A673 (cell line): ENCODE measurements around the gene KHDRBS1. TPM values are rescaled to one million over a fixed set of nuclear protein-coding genes. Genes with fewer than 3 reads are reported as not detected.
A peak's percentile ranks its signal among the peaks of the same experiment; 100 is the strongest.

Source experiments
- BruUV-seq: library from RNA; stranded (reverse); fragments of 400-500 nt; replicated peaks from 2 replicates; lab custom pipeline; 2021; lab: Mats Ljungman, UMichigan
- CTCF ChIA-PET: fragments of 300-600 bp; sonication (Branson Sonifier 250); formaldehyde crosslinking; loops from one replicate; lab custom pipeline; 2022; ENCODE audit warnings: antibody characterized with exemption; lab: Charles Lee
- POLR2A ChIA-PET: fragments of 300-600 bp; sonication (Branson Sonifier 250); formaldehyde crosslinking; loops from one replicate; lab custom pipeline; 2022; ENCODE audit warnings: antibody characterized with exemption; ENCODE audit not compliant: low non-redundant PET; lab: Charles Lee
- DNase-seq: peaks from one replicate; pipeline ENCODE4 v3.0.0-alpha.2; 2015; ENCODE audit warnings: low spot score
- H3K27ac ChIP-seq: fragments of 200-600 bp; sonication (generic); 2 replicates; pipeline ENCODE4 v1.5.1; 2016; ENCODE audit warnings: mixed run types, low read depth, mild to moderate bottlenecking, mixed read lengths, antibody characterized with exemption, low read length; ENCODE audit not compliant: poor library complexity, severe bottlenecking
- H3K27me3 ChIP-seq: fragments of 200-600 bp; sonication (generic); replicated peaks from 2 replicates; pipeline ENCODE4 v1.6.1; 2017; ENCODE audit warnings: mixed run types, low read depth, mild to moderate bottlenecking, mixed read lengths, antibody characterized with exemption, low read length; ENCODE audit not compliant: insufficient read depth, poor library complexity
- H3K36me3 ChIP-seq: fragments of 200-600 bp; sonication (generic); 2 replicates; pipeline ENCODE4 v1.6.1; 2016; ENCODE audit warnings: mixed run types, mild to moderate bottlenecking, mixed read lengths, antibody characterized with exemption, low read length; ENCODE audit not compliant: insufficient read depth, poor library complexity, severe bottlenecking
- H3K4me1 ChIP-seq: fragments of 200-600 bp; sonication (generic); 2 replicates; pipeline ENCODE4 v1.6.1; 2017; ENCODE audit warnings: mixed run types, mild to moderate bottlenecking, mixed read lengths, antibody characterized with exemption, low read length; ENCODE audit not compliant: insufficient read depth, poor library complexity, severe bottlenecking
- H3K4me3 ChIP-seq: fragments of 200-600 bp; sonication (generic); 2 replicates; pipeline ENCODE4 v1.5.1; 2016; ENCODE audit warnings: low read depth, mixed run types, mild to moderate bottlenecking, mixed read lengths, low read length; ENCODE audit not compliant: poor library complexity, severe bottlenecking
- H3K9me3 ChIP-seq: fragments of 200-600 bp; sonication (generic); 2 replicates; pipeline ENCODE4 v1.6.1; 2016; ENCODE audit warnings: mixed run types, low read depth, mild to moderate bottlenecking, mixed read lengths, antibody characterized with exemption, low read length; ENCODE audit not compliant: poor library complexity, severe bottlenecking
- EZH2 ChIP-seq: fragments of 200-600 bp; sonication (generic); IDR thresholded peaks from 2 replicates; pipeline ENCODE4 v1.6.1; 2017; ENCODE audit warnings: borderline replicate concordance, low read depth, mild to moderate bottlenecking, mixed read lengths, antibody characterized with exemption, low read length; ENCODE audit not compliant: poor library complexity, severe bottlenecking
- intact Hi-C: fragments of 100-400 bp; cut with micrococcal nuclease; formaldehyde crosslinking; loops from one replicate; pipeline ENCODE4 v1.10.0; 2022; ENCODE audit not compliant: unreplicated experiment
- total RNA-seq: library from RNA; stranded (reverse); gene quantifications from 2 replicates; pipeline ENCODE4 v1.2.3, GENCODE V29; 2021
- TF ChIP-seq, protein P1 (sequence below): fragments of 300-800, 200-600 bp; sonication (generic); conservative IDR thresholded peaks from 2 replicates; pipeline ENCODE4 v1.5.1; 2017; ENCODE audit warnings: low read depth, mild to moderate bottlenecking, antibody characterized with exemption, low read length, moderate library complexity, mixed read lengths

The KHDRBS1 gene
- total RNA-seq, 1 experiment from 2014 or later = 226 TPM

DNA sequence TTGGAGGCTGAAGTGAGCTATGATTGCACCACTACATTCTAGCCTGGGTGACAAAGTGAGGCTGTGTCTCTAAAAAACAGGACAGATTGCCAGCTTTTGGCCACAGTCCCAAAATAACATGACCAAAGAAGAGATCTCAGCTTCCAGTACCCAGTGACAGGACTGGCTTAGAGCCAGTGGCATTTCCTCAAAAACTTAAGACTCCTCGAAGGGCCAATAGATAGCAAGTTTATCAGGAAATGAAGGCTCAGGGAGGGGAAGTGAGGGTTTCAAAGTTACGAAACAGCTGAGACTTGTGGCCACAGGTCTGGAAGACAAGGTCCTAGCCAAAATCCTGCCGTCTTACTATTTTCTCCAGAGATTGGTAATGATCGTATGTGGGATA lies 52.8 kb downstream of the KHDRBS1 start:
- Histone ChIP-seq H3K27me3 (no peaks in the 10 kb centered on the region), H3K9me3 (no peaks in the 10 kb centered on the region), H3K4me1 (peaks cover 45% of the 10 kb centered on the region), H3K36me3 (peaks cover 1% of the 10 kb centered on the region), H3K4me3 (no peak overlapping the region), H3K27ac (peak overlapping the region; percentile 59)
- BruUV-seq = TSS peak; percentile 19
- POLR2A ChIA-PET = interaction anchor here (0.5 to 0.7 kb wide), 2 partner anchors 10 to 63 kb away, joined by 3 to 5 read pairs; no protein-coding TSS in a partner anchor
- DNase-seq = peak; percentile 99
- TF ChIP-seq EZH2 = no peak
- TF ChIP-seq, protein P1, sequence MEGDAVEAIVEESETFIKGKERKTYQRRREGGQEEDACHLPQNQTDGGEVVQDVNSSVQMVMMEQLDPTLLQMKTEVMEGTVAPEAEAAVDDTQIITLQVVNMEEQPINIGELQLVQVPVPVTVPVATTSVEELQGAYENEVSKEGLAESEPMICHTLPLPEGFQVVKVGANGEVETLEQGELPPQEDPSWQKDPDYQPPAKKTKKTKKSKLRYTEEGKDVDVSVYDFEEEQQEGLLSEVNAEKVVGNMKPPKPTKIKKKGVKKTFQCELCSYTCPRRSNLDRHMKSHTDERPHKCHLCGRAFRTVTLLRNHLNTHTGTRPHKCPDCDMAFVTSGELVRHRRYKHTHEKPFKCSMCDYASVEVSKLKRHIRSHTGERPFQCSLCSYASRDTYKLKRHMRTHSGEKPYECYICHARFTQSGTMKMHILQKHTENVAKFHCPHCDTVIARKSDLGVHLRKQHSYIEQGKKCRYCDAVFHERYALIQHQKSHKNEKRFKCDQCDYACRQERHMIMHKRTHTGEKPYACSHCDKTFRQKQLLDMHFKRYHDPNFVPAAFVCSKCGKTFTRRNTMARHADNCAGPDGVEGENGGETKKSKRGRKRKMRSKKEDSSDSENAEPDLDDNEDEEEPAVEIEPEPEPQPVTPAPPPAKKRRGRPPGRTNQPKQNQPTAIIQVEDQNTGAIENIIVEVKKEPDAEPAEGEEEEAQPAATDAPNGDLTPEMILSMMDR = no peak
- intact Hi-C loops = loop anchor here (10.0 kb wide), 1 partner anchor 102 kb away; no protein-coding TSS in a partner anchor
- CTCF ChIA-PET = no interaction called here

DNA sequence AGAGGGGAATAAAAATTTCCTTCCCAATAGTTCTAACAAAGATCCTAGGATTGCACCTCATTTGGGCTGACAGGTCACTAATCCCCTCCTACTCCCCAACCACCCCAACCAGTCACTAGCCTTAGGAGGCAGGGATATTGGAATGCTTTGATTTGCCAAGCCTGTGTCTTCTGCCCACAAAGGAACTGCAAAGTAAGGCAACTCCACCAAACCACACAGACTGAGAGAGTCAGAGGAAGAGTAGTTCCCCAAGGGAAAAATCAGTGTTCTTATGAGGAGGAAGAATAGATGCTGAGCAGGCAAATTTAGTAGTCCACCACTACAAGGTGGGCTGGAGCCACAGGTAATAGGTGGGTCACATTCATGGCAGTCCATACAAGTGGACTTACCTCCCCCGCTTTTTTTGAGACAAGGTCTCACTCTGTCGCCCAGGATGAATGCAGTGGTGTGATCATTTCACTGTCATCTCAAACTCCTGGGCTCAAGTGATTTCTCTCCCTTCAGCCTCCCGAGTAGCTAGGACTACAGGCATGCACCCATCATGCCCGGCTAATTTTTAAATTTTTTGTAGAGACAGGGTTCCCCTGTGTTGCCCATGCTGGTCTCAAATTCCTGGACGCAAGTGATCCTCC lies 55.4 kb downstream of the KHDRBS1 start:
- intact Hi-C loops = loop anchor here (10.0 kb wide), 1 partner anchor 104 kb away; no protein-coding TSS in a partner anchor
- H3K4me3 ChIP-seq = no peak overlapping the region
- TF ChIP-seq EZH2 = no peak
- TF ChIP-seq, protein P1 = no peak
- peaks cover 36% of the 10 kb centered on the region for H3K4me1 ChIP-seq
- DNase-seq = no peak
- no peaks in the 10 kb centered on the region for H3K27me3 ChIP-seq
- POLR2A ChIA-PET = no interaction called here
- no peak overlapping the region for H3K27ac ChIP-seq
- H3K9me3 ChIP-seq = no peaks in the 10 kb centered on the region
- BruUV-seq = no TSS peak
- CTCF ChIA-PET = no interaction called here
- H3K36me3 ChIP-seq = no peaks in the 10 kb centered on the region

DNA sequence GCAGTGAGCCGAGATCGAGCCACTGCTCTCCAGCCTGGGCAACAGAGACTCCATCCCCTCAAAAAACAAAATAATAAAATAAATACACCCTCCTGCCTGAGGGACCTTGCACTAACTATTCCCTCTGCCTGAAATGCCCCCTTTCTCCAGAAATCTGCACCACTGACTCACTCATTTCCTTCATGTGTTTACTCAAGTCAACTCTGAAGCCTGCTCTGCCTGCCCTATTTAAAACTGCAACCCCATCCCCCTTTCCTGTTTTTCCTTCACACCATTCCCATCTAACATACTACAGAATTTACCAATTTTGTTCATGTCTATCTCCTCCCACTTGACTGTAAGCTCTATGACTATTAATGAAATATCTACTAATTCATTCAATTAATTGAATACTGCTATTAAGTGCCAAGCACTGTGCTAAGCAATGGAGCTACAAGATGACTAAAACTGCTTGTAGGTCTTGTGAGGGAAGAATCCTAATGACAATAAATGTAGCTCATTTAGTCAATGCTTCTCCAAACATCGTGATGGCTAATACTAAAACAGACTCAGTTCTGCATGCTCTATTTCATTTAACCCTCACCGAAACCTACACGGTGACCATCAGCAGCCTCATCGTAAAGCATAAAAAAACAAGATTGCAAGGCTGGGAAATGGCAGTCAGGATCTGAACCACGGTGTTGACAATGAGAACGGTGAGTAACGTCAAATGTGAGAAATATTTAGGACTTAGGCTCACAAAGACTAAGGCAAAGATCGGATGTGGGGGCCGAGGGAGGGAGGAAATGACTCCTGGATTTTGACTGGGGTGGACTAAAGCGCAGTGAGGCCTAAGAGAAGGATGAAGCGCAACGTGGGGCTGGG lies 58.3 kb downstream of the KHDRBS1 start:
- ChIA-PET CTCF (interaction anchor here (1.0 kb wide), 1 partner anchor 11 kb away, joined by 10 read pairs; no protein-coding TSS in a partner anchor), POLR2A (interaction anchor here (0.5 to 1.0 kb wide), 4 partner anchors 9 to 426 kb away, joined by 3 to 4 read pairs (median 4); no protein-coding TSS in a partner anchor)
- TF ChIP-seq, protein P1 = no peak
- TF ChIP-seq EZH2 = no peak
- Histone ChIP-seq H3K36me3 (peaks cover 11% of the 10 kb centered on the region), H3K4me3 (peak overlapping the region; percentile 67), H3K9me3 (no peaks in the 10 kb centered on the region), H3K4me1 (peaks cover 27% of the 10 kb centered on the region), H3K27me3 (no peaks in the 10 kb centered on the region), H3K27ac (peak overlapping the region; percentile 87)
- DNase-seq = no peak
- BruUV-seq = TSS peak; percentile 93
- intact Hi-C loops = loop anchor here (2.0 kb wide), 1 partner anchor 35 kb away; no protein-coding TSS in a partner anchor
